IMR-90 (cell line): Measurements from ENCODE around the gene DOCK4. TPM values are rescaled to one million over a fixed set of nuclear protein-coding genes. Genes with fewer than 3 reads are reported as not detected.

Experiments used
- ATAC-seq: fragments of 200-7000 bp; cut with Tn5 transposase; 2 replicates; pipeline ENCODE4 v1.9.1; 2020; ENCODE audit warnings: low read depth, mild to moderate bottlenecking, moderate library complexity
- BruUV-seq: library from RNA; stranded (reverse); fragments of 400-500 nt; replicated peaks from 2 replicates; lab custom pipeline; 2021; lab: Mats Ljungman, UMichigan
- CTCF ChIA-PET: fragments of 300-600 bp; formaldehyde crosslinking; extraction: SDS; loops from one replicate; lab custom pipeline; 2021; ENCODE audit warnings: antibody characterized with exemption; lab: Yijun Ruan, JAX
- POLR2A ChIA-PET: fragments of 300-600 bp; sonication (Branson Sonifier 250); formaldehyde crosslinking; loops from one replicate; lab custom pipeline; 2022; ENCODE audit warnings: antibody characterized with exemption; ENCODE audit not compliant: unreplicated experiment; lab: Charles Lee
- DNase-seq: peaks from one replicate; pipeline ENCODE4 v3.0.0; 2013
- H2AFZ ChIP-seq: replicated peaks from 2 replicates; pipeline ENCODE3; 2013; ENCODE audit warnings: low read length, mild to moderate bottlenecking; ENCODE audit not compliant: poor library complexity
- H2AK5ac ChIP-seq: 2 replicates; pipeline ENCODE4 v1.6.1; 2013; ENCODE audit warnings: low read depth, low read length, inconsistent platforms
- H2AK9ac ChIP-seq: replicated peaks from 2 replicates; pipeline ENCODE3; 2013; ENCODE audit warnings: mild to moderate bottlenecking, low read depth, low read length, moderate library complexity; ENCODE audit not compliant: poor library complexity
- H2BK120ac ChIP-seq: 2 replicates; pipeline ENCODE4 v1.6.1; 2013; ENCODE audit warnings: low read depth, low read length, inconsistent platforms
- H2BK15ac ChIP-seq: 3 replicates; pipeline ENCODE4 v1.6.1; 2013; ENCODE audit warnings: low read depth, low read length, inconsistent platforms
- H2BK20ac ChIP-seq: 2 replicates; pipeline ENCODE4 v1.6.1; 2013; ENCODE audit warnings: low read depth, mild to moderate bottlenecking, inconsistent platforms, low read length, moderate library complexity
- H2BK5ac ChIP-seq: 2 replicates; pipeline ENCODE4 v1.6.1; 2013; ENCODE audit warnings: mild to moderate bottlenecking, low read depth, low read length, inconsistent platforms; ENCODE audit not compliant: poor library complexity, severe bottlenecking
- H3K14ac ChIP-seq: replicated peaks from 2 replicates; pipeline ENCODE4 v1.6.1; 2013; ENCODE audit warnings: low read depth, low read length, inconsistent platforms
- H3K18ac ChIP-seq: 2 replicates; pipeline ENCODE4 v1.6.1; 2013; ENCODE audit warnings: low read depth, low read length, control low read depth
- H3K23ac ChIP-seq: 2 replicates; pipeline ENCODE4 v1.6.1; 2013; ENCODE audit warnings: low read depth, low read length, inconsistent platforms
- H3K27ac ChIP-seq: 2 replicates; pipeline ENCODE4 v1.5.1; 2013; ENCODE audit warnings: mild to moderate bottlenecking, control low read depth, low read length; ENCODE audit not compliant: insufficient read depth
- H3K27me3 ChIP-seq: 2 replicates; pipeline ENCODE4 v1.6.1; 2013; ENCODE audit warnings: low read length; ENCODE audit not compliant: control insufficient read depth, insufficient read depth
- H3K36me3 ChIP-seq: 2 replicates; pipeline ENCODE4 v1.6.1; 2013; ENCODE audit warnings: low read length, mixed read lengths; ENCODE audit not compliant: control insufficient read depth, insufficient read depth
- H3K4ac ChIP-seq: 2 replicates; pipeline ENCODE4 v1.6.1; 2013; ENCODE audit warnings: low read depth, low read length, inconsistent platforms
- H3K4me1 ChIP-seq: 2 replicates; pipeline ENCODE4 v1.6.1; 2013; ENCODE audit warnings: low read length, mixed read lengths; ENCODE audit not compliant: control insufficient read depth, insufficient read depth
- H3K4me2 ChIP-seq: 2 replicates; pipeline ENCODE4 v1.6.1; 2013; ENCODE audit warnings: low read depth, mild to moderate bottlenecking, control low read depth, low read length, moderate library complexity
- H3K4me3 ChIP-seq: 2 replicates; pipeline ENCODE4 v1.5.1; 2013; ENCODE audit warnings: low read depth, mild to moderate bottlenecking, control low read depth, low read length, moderate library complexity; ENCODE audit not compliant: insufficient read depth
- H3K56ac ChIP-seq: 2 replicates; pipeline ENCODE4 v1.6.1; 2013; ENCODE audit warnings: low read length, inconsistent platforms; ENCODE audit not compliant: insufficient read depth; ENCODE audit errors: extremely low read depth
- H3K79me1 ChIP-seq, 2 experiments: 2 replicates each; pipeline ENCODE4 v1.6.1; 2013; ENCODE audit warnings: low read length in 2 of 2, inconsistent platforms in 1 of 2, low read depth in 1 of 2
- H3K9ac ChIP-seq: 2 replicates; pipeline ENCODE4 v1.6.1; 2013; ENCODE audit warnings: low read depth, low read length, control low read depth
- H3K9me1 ChIP-seq: 2 replicates; pipeline ENCODE4 v1.6.1; 2013; ENCODE audit warnings: low read length, inconsistent platforms; ENCODE audit not compliant: insufficient read depth
- H3K9me3 ChIP-seq: 2 replicates; pipeline ENCODE4 v1.6.1; 2013; ENCODE audit warnings: low read length; ENCODE audit not compliant: control insufficient read depth, insufficient read depth
- H4K20me1 ChIP-seq: 2 replicates; pipeline ENCODE4 v1.6.1; 2013; ENCODE audit warnings: low read length, inconsistent platforms; ENCODE audit not compliant: insufficient read depth
- H4K5ac ChIP-seq: 2 replicates; pipeline ENCODE4 v1.6.1; 2013; ENCODE audit warnings: mild to moderate bottlenecking, low read depth, low read length, control low read depth
- H4K8ac ChIP-seq, 2 experiments: 2 replicates each; pipeline ENCODE4 v1.6.1; 2013; ENCODE audit warnings: low read depth in 2 of 2, low read length in 2 of 2, control low read depth in 1 of 2, inconsistent platforms in 1 of 2
- H4K91ac ChIP-seq: 2 replicates; pipeline ENCODE4 v1.6.1; 2013; ENCODE audit warnings: low read depth, low read length, inconsistent platforms; ENCODE audit not compliant: insufficient read depth
- BHLHE40 ChIP-seq: fragments of 150-350 bp; IDR thresholded peaks from 2 replicates; pipeline ENCODE4 v1.6.1; 2016; ENCODE audit warnings: mild to moderate bottlenecking, low read depth, low read length
- CEBPB ChIP-seq: IDR thresholded peaks from 2 replicates; pipeline ENCODE4 v1.6.1; 2012; ENCODE audit warnings: low read depth, low read length, improper control_type of control experiment
- CHD1 ChIP-seq: IDR thresholded peaks from 2 replicates; pipeline ENCODE4 v1.6.1; 2012; ENCODE audit warnings: low read depth, low read length, improper control_type of control experiment
- FOS ChIP-seq: fragments of 150-350 bp; IDR thresholded peaks from 2 replicates; pipeline ENCODE4 v1.6.1; 2016; ENCODE audit warnings: low read depth, low read length
- MAFK ChIP-seq: IDR thresholded peaks from 2 replicates; pipeline ENCODE4 v1.6.1; 2012; ENCODE audit warnings: low read depth, low read length, improper control_type of control experiment
- MAZ ChIP-seq: IDR thresholded peaks from 2 replicates; pipeline ENCODE4 v1.6.1; 2012; ENCODE audit warnings: low read depth, mild to moderate bottlenecking, low read length, improper control_type of control experiment, moderate library complexity, borderline replicate concordance
- MXI1 ChIP-seq: IDR thresholded peaks from 2 replicates; pipeline ENCODE4 v1.6.1; 2012; ENCODE audit warnings: low read depth, mild to moderate bottlenecking, low read length, moderate library complexity, borderline replicate concordance
- NFE2L2 ChIP-seq: fragments of 150-350 bp; IDR thresholded peaks from 2 replicates; pipeline ENCODE4 v1.6.1; 2016; ENCODE audit warnings: low read depth, mild to moderate bottlenecking, low read length
- POLR2A ChIP-seq: IDR thresholded peaks from 2 replicates; pipeline ENCODE4 v1.6.1; 2012; ENCODE audit warnings: mild to moderate bottlenecking, low read depth, low read length
- RAD21 ChIP-seq: IDR thresholded peaks from 2 replicates; pipeline ENCODE4 v1.6.1; 2012; ENCODE audit warnings: low read length, improper control_type of control experiment
- RCOR1 ChIP-seq: IDR thresholded peaks from 2 replicates; pipeline ENCODE4 v1.6.1; 2012; ENCODE audit warnings: mild to moderate bottlenecking, low read length, improper control_type of control experiment; ENCODE audit not compliant: insufficient replicate concordance
- RFX5 ChIP-seq: IDR thresholded peaks from 2 replicates; pipeline ENCODE4 v1.8.0; 2012; ENCODE audit warnings: low read depth, mild to moderate bottlenecking, low read length, moderate library complexity
- WGBS, 2 experiments: methylation state at CpG; one replicate each; pipeline versions ENCODE4 v1.1.5 to v1.1.7; 2013; ENCODE audit warnings: missing lambda C conversion rate in 2 of 2; ENCODE audit not compliant: insufficient read length in 1 of 2; ENCODE audit errors: extremely low coverage in 2 of 2; 5-methylcytosine and 5-hydroxymethylcytosine counted together
- dilution Hi-C: fragments of 300-500 bp; cut with HindIII; formaldehyde crosslinking; loops from one replicate; pipeline ENCODE4 v1.14.3; 2018; ENCODE audit warnings: low sequenced_read_pairs; ENCODE audit not compliant: unreplicated experiment
- in situ Hi-C: fragments of 300-500 bp; cut with MboI; formaldehyde crosslinking; loops from 3 replicates; pipeline ENCODE4 v1.14.3; 2019; ENCODE audit warnings: low sequenced_read_pairs, inconsistent platforms, mixed read lengths
- intact Hi-C: fragments of 100-400 bp; cut with micrococcal nuclease; formaldehyde crosslinking; loops from 2 replicates; pipeline ENCODE4 v1.10.0; 2022
- polyA plus RNA-seq, 3 experiments: library from polyadenylated mRNA; depleted of rRNA; stranded (reverse); fragments of >200 nt; gene quantifications; 2 replicates each; pipeline ENCODE4 v1.2.3, GENCODE V29; 2012; ENCODE audit warnings: low replicate concordance in 1 of 3
- total RNA-seq: library from RNA; depleted of rRNA; stranded (reverse); fragments of >200 nt; gene quantifications from 2 replicates; pipeline ENCODE4 v1.2.3, GENCODE V29; 2012
- TF ChIP-seq, protein P1 (sequence below): conservative IDR thresholded peaks from 2 replicates; pipeline ENCODE4 v1.5.1; 2012; ENCODE audit warnings: mild to moderate bottlenecking, low read depth, low read length, improper control_type of control experiment
- TF ChIP-seq, protein P2 (sequence below): fragments of 150-350 bp; IDR thresholded peaks from 2 replicates; pipeline ENCODE4 v1.6.1; 2016; ENCODE audit warnings: low read depth, mild to moderate bottlenecking, low read length, moderate library complexity, borderline replicate concordance
- TF ChIP-seq, protein P3 (sequence below): fragments of 150-350 bp; IDR thresholded peaks from 2 replicates; pipeline ENCODE4 v1.6.1; 2017; ENCODE audit warnings: mild to moderate bottlenecking, antibody characterized with exemption, low read length, low read depth

Gene DOCK4
- total and polyA plus RNA-seq, 2 of the 4 experiments (the other 2 are of a cell fraction) = 4.4 to 12.2 TPM

DNA sequence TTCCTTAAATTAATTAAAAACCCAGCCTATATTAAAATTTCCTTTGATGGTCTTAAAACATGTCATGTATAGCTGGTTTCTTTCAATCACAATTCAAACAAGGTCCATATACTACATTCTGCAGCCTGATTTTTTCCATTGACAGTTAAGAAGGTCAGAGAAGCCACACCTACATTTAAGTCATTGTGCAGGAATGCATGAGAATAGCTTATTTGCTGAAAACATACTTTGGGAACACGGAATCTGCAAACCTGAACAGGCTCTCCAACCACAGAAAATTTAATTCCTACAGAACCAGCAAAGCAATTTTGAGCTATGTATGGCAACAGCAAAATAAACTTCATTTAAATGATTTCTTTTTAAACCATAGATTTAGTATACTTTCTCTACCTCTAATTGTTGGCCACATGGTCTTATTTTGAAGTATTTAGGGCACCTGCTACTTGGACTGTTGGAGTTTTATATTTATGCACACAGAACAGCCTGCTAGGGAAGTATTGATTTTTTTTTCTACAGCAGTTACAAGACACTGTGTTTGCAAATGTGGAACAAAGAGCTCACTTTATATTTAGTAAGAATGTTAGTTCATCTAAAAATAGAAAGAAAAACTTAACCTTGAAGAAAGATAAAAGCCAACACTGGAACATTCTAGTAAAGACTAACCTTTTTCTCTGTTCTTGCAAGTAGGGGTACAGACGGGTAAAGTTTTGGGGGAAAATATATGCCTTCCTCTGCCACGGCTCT lies 403.0 kb downstream of the DOCK4 start:
- no peak overlapping the region for H3K4me3 ChIP-seq
- H3K27me3 ChIP-seq = no peaks in the 10 kb centered on the region
- POLR2A ChIA-PET = interaction anchor here (1.0 kb wide), 1 partner anchor 11 kb away, joined by 4 read pairs; no protein-coding TSS in a partner anchor
- H2AFZ ChIP-seq = no peak overlapping the region
- DNase-seq (peak; percentile 32), ATAC-seq (peak; percentile 49; the same call in 1 of the 2 replicates)
- no peak overlapping the region for H2BK120ac ChIP-seq
- H3K27ac ChIP-seq = no peak overlapping the region
- no peak overlapping the region for H4K8ac ChIP-seq
- no TSS peak for BruUV-seq
- no CpG with 5 or more reads among the region's 3 CpGs for WGBS, 2 experiments
- intact Hi-C loops = no loop called here
- no peak overlapping the region for H2BK5ac ChIP-seq
- in situ Hi-C loops = no loop called here
- H3K56ac ChIP-seq = no peak overlapping the region
- no peaks in the 10 kb centered on the region; the same call in 1 of the 2 replicates for H3K36me3 ChIP-seq
- dilution Hi-C loops = no loop called here
- H4K91ac ChIP-seq = no peak overlapping the region
- no peaks in the 10 kb centered on the region for H3K4me1 ChIP-seq
- H2AK9ac ChIP-seq = no peak overlapping the region
- no peaks in the 10 kb centered on the region for H4K20me1 ChIP-seq
- H2BK15ac ChIP-seq = no peak overlapping the region
- H3K18ac ChIP-seq = no peak overlapping the region
- H2BK20ac ChIP-seq = no peak overlapping the region
- H3K9me3 ChIP-seq = peaks cover 2% of the 10 kb centered on the region
- H3K23ac ChIP-seq = no peak overlapping the region
- H3K79me1 ChIP-seq = no peaks in the 10 kb centered on the region
- H4K5ac ChIP-seq = no peak overlapping the region
- no peak overlapping the region for H3K4me2 ChIP-seq
- no peak overlapping the region for H2AK5ac ChIP-seq
- no peaks in the 10 kb centered on the region for H3K9me1 ChIP-seq
- CTCF ChIA-PET = no interaction called here
- no peak overlapping the region for H3K9ac ChIP-seq
- H3K4ac ChIP-seq = no peak overlapping the region
- no peak overlapping the region for H3K14ac ChIP-seq
- TF ChIP-seq MXI1 = no peak
- no peak for TF ChIP-seq CEBPB
- TF ChIP-seq, protein P1, sequence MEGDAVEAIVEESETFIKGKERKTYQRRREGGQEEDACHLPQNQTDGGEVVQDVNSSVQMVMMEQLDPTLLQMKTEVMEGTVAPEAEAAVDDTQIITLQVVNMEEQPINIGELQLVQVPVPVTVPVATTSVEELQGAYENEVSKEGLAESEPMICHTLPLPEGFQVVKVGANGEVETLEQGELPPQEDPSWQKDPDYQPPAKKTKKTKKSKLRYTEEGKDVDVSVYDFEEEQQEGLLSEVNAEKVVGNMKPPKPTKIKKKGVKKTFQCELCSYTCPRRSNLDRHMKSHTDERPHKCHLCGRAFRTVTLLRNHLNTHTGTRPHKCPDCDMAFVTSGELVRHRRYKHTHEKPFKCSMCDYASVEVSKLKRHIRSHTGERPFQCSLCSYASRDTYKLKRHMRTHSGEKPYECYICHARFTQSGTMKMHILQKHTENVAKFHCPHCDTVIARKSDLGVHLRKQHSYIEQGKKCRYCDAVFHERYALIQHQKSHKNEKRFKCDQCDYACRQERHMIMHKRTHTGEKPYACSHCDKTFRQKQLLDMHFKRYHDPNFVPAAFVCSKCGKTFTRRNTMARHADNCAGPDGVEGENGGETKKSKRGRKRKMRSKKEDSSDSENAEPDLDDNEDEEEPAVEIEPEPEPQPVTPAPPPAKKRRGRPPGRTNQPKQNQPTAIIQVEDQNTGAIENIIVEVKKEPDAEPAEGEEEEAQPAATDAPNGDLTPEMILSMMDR = no peak
- TF ChIP-seq RCOR1 = no peak
- TF ChIP-seq FOS = no peak
- TF ChIP-seq MAZ = no peak
- no peak for TF ChIP-seq NFE2L2
- TF ChIP-seq RFX5 = no peak
- TF ChIP-seq, protein P2, sequence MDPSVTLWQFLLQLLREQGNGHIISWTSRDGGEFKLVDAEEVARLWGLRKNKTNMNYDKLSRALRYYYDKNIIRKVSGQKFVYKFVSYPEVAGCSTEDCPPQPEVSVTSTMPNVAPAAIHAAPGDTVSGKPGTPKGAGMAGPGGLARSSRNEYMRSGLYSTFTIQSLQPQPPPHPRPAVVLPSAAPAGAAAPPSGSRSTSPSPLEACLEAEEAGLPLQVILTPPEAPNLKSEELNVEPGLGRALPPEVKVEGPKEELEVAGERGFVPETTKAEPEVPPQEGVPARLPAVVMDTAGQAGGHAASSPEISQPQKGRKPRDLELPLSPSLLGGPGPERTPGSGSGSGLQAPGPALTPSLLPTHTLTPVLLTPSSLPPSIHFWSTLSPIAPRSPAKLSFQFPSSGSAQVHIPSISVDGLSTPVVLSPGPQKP = no peak
- no peak for TF ChIP-seq CHD1
- TF ChIP-seq POLR2A = no peak
- TF ChIP-seq RAD21 = no peak
- no peak for TF ChIP-seq MAFK
- TF ChIP-seq BHLHE40 = no peak
- TF ChIP-seq, protein P3, sequence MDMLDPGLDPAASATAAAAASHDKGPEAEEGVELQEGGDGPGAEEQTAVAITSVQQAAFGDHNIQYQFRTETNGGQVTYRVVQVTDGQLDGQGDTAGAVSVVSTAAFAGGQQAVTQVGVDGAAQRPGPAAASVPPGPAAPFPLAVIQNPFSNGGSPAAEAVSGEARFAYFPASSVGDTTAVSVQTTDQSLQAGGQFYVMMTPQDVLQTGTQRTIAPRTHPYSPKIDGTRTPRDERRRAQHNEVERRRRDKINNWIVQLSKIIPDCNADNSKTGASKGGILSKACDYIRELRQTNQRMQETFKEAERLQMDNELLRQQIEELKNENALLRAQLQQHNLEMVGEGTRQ = no peak
